Activated CD8-positive, alpha-beta T cell treated with anti-CD3 and anti-CD28 coated beads, Interleukin-2, amount 10 ng/mL, durations not matched to agents 7 days and 5 days (primary cell): ENCODE measurements around the gene CERT1. TPM values are rescaled to one million over a fixed set of nuclear protein-coding genes. Genes with fewer than 3 reads are reported as not detected.
"Not testable (repeated sequence)": the region's sequence is repeated elsewhere in the genome, so short reads cannot be mapped to it uniquely, and the experiment has no call there.

Experiments
- ATAC-seq: fragments of 150-1000 bp; cut with Tn5 transposase; one replicate; pipeline ENCODE4 v1.10.0; 2021; ENCODE audit warnings: moderate library complexity
- CTCF ChIA-PET: fragments of 350-600 bp; sonication (Branson Sonifier 250); formaldehyde crosslinking; loops from one replicate; lab custom pipeline; 2021; ENCODE audit warnings: antibody characterized with exemption; lab: Charles Lee
- POLR2A ChIA-PET: fragments of 350-600 bp; sonication (Branson Sonifier 250); formaldehyde crosslinking; loops from one replicate; lab custom pipeline; 2021; ENCODE audit warnings: antibody characterized with exemption; lab: Charles Lee
- DNase-seq: peaks from one replicate; pipeline ENCODE4 v3.0.0-alpha.2; 2020
- H3K27ac Mint-ChIP-seq: one replicate; pipeline ENCODE4 v1.8.0; 2021; ENCODE audit warnings: mild to moderate bottlenecking, mixed read lengths
- H3K27me3 Mint-ChIP-seq: one replicate; pipeline ENCODE4 v1.8.0; 2021; ENCODE audit warnings: low read depth, mixed read lengths
- H3K36me3 Mint-ChIP-seq: one replicate; pipeline ENCODE4 v1.8.0; 2021; ENCODE audit warnings: low read depth, mixed read lengths
- H3K4me1 Mint-ChIP-seq: one replicate; pipeline ENCODE4 v1.8.0; 2021; ENCODE audit warnings: low read depth, mixed read lengths
- H3K4me3 Mint-ChIP-seq: one replicate; pipeline ENCODE4 v1.8.0; 2021; ENCODE audit warnings: mild to moderate bottlenecking, mixed read lengths
- H3K9me3 Mint-ChIP-seq: one replicate; pipeline ENCODE4 v1.8.0; 2022; ENCODE audit warnings: mixed read lengths; ENCODE audit not compliant: insufficient read depth
- total RNA-seq, 2 experiments: library from RNA; stranded (reverse); gene quantifications; one replicate each; pipeline ENCODE4 v1.2.3, GENCODE V29; 2021

CERT1 gene
- total RNA-seq, 2 experiments from 2014 or later = 31.2 to 36.0 TPM

GRCh38 chr5:75498875-75499274 is 12.6 kb downstream of the CERT1 start:
- ATAC-seq, H3K9me3 Mint-ChIP-seq, DNase-seq, H3K4me3 Mint-ChIP-seq, H3K27me3 Mint-ChIP-seq, POLR2A ChIA-PET, H3K27ac Mint-ChIP-seq, H3K4me1 Mint-ChIP-seq: not testable (repeated sequence)
- peaks cover 58% of the 10 kb centered on the region for H3K36me3 Mint-ChIP-seq
- CTCF ChIA-PET = interaction anchor here (0.8 kb wide), 1 partner anchor 1084 kb away, joined by 3 read pairs; no protein-coding TSS in a partner anchor

GRCh38 chr5:75498208-75498777 is 13.1 kb downstream of the CERT1 start:
- Mint-ChIP-seq H3K27me3 (no peaks in the 10 kb centered on the region), H3K4me1 (peaks cover 2% of the 10 kb centered on the region), H3K36me3 (peaks cover 59% of the 10 kb centered on the region), H3K4me3 (no peak overlapping the region), H3K27ac (no peak overlapping the region), H3K9me3 (peaks cover 9% of the 10 kb centered on the region)
- ChIA-PET POLR2A (no interaction called here), CTCF (interaction anchor here (0.8 kb wide), 1 partner anchor 1084 kb away, joined by 3 read pairs; no protein-coding TSS in a partner anchor)
- no peak for ATAC-seq
- DNase-seq = no peak

- ATAC-seq (no peak), DNase-seq (no peak)
- ChIA-PET CTCF (no interaction called here), POLR2A (no interaction called here)
- no peak overlapping the region for H3K4me3 Mint-ChIP-seq
- peaks cover 66% of the 10 kb centered on the region for H3K36me3 Mint-ChIP-seq
- no peaks in the 10 kb centered on the region for H3K27me3 Mint-ChIP-seq
- H3K9me3 Mint-ChIP-seq = peaks cover 2% of the 10 kb centered on the region
- H3K27ac Mint-ChIP-seq = no peak overlapping the region
- H3K4me1 Mint-ChIP-seq = peaks cover 2% of the 10 kb centered on the region
Measured at GRCh38 chr5:75496026-75496425, 15.4 kb downstream of the CERT1 start.

GRCh38 chr5:75491621-75492020 is 19.8 kb downstream of the CERT1 start:
- ChIA-PET POLR2A (no interaction called here), CTCF (no interaction called here)
- Mint-ChIP-seq H3K27me3 (no peaks in the 10 kb centered on the region), H3K4me1 (peaks cover 2% of the 10 kb centered on the region), H3K4me3 (no peak overlapping the region), H3K36me3 (peaks cover 67% of the 10 kb centered on the region), H3K9me3 (peaks cover 17% of the 10 kb centered on the region), H3K27ac (no peak overlapping the region)
- ATAC-seq (no peak), DNase-seq (no peak)

- POLR2A ChIA-PET, CTCF ChIA-PET: not testable (repeated sequence)
Measured at GRCh38 chr5:75489847-75490246, 21.6 kb downstream of the CERT1 start.

GRCh38 chr5:75484605-75485004 is 26.8 kb downstream of the CERT1 start:
- H3K27me3 Mint-ChIP-seq = no peaks in the 10 kb centered on the region
- peaks cover 64% of the 10 kb centered on the region for H3K36me3 Mint-ChIP-seq
- peaks cover 37% of the 10 kb centered on the region for H3K9me3 Mint-ChIP-seq
- ChIA-PET POLR2A (no interaction called here), CTCF (no interaction called here)
- H3K4me1 Mint-ChIP-seq = no peaks in the 10 kb centered on the region
- ATAC-seq (no peak), DNase-seq (no peak)
- no peak overlapping the region for H3K4me3 Mint-ChIP-seq
- no peak overlapping the region for H3K27ac Mint-ChIP-seq

More at GRCh38 chr5:75489847-75490246, 21.6 kb downstream of the CERT1 start:
- DNase-seq, H3K27me3 Mint-ChIP-seq, ATAC-seq, H3K27ac Mint-ChIP-seq, H3K4me3 Mint-ChIP-seq, H3K4me1 Mint-ChIP-seq: not testable (repeated sequence)
- H3K9me3 Mint-ChIP-seq = peaks cover 27% of the 10 kb centered on the region
- peaks cover 75% of the 10 kb centered on the region for H3K36me3 Mint-ChIP-seq

GRCh38 chr5:75482482-75482881 is 28.9 kb downstream of the CERT1 start:
- POLR2A ChIA-PET = no interaction called here
- CTCF ChIA-PET = interaction anchor here (0.6 to 1.4 kb wide), 2 partner anchors 28 to 791 kb away, joined by 3 read pairs; no protein-coding TSS in a partner anchor
- Mint-ChIP-seq H3K4me1 (no peaks in the 10 kb centered on the region), H3K9me3 (peaks cover 36% of the 10 kb centered on the region), H3K27ac (no peak overlapping the region), H3K36me3 (peaks cover 55% of the 10 kb centered on the region), H3K4me3 (no peak overlapping the region), H3K27me3 (no peaks in the 10 kb centered on the region)
- DNase-seq (no peak), ATAC-seq (no peak)

- H3K4me3 Mint-ChIP-seq = no peak overlapping the region
- peaks cover 25% of the 10 kb centered on the region for H3K9me3 Mint-ChIP-seq
- ATAC-seq (no peak), DNase-seq (no peak)
- no peak overlapping the region for H3K27ac Mint-ChIP-seq
- ChIA-PET POLR2A (no interaction called here), CTCF (no interaction called here)
- no peaks in the 10 kb centered on the region for H3K27me3 Mint-ChIP-seq
- no peaks in the 10 kb centered on the region for H3K4me1 Mint-ChIP-seq
- H3K36me3 Mint-ChIP-seq = peaks cover 42% of the 10 kb centered on the region
Measured at GRCh38 chr5:75481024-75481423, 30.4 kb downstream of the CERT1 start.

GRCh38 chr5:75475364-75475763 is 36.1 kb downstream of the CERT1 start:
- Mint-ChIP-seq H3K27ac (no peak overlapping the region), H3K9me3 (peaks cover 7% of the 10 kb centered on the region), H3K4me1 (no peaks in the 10 kb centered on the region), H3K27me3 (no peaks in the 10 kb centered on the region), H3K36me3 (peaks cover 17% of the 10 kb centered on the region), H3K4me3 (no peak overlapping the region)
- ChIA-PET CTCF (no interaction called here), POLR2A (no interaction called here)
- no peak for ATAC-seq
- no peak for DNase-seq

GRCh38 chr5:75473463-75473862 is 38.0 kb downstream of the CERT1 start:
- ATAC-seq = no peak
- no peak overlapping the region for H3K27ac Mint-ChIP-seq
- no peaks in the 10 kb centered on the region for H3K27me3 Mint-ChIP-seq
- no peak overlapping the region for H3K4me3 Mint-ChIP-seq
- CTCF ChIA-PET = no interaction called here
- POLR2A ChIA-PET = interaction anchor here (0.5 to 0.6 kb wide), 2 partner anchors 103 to 655 kb away, joined by 3 to 6 read pairs; no protein-coding TSS in a partner anchor
- peaks cover 27% of the 10 kb centered on the region for H3K36me3 Mint-ChIP-seq
- H3K4me1 Mint-ChIP-seq = no peaks in the 10 kb centered on the region
- DNase-seq = no peak
- H3K9me3 Mint-ChIP-seq = peaks cover 21% of the 10 kb centered on the region

- H3K4me3 Mint-ChIP-seq = no peak overlapping the region
- POLR2A ChIA-PET = interaction anchor here (0.5 kb wide), 1 partner anchor 656 kb away, joined by 3 read pairs; no protein-coding TSS in a partner anchor
- H3K9me3 Mint-ChIP-seq = peaks cover 24% of the 10 kb centered on the region
- peaks cover 32% of the 10 kb centered on the region for H3K36me3 Mint-ChIP-seq
- no peak for ATAC-seq
- no peaks in the 10 kb centered on the region for H3K27me3 Mint-ChIP-seq
- CTCF ChIA-PET = no interaction called here
- DNase-seq = no peak
- H3K4me1 Mint-ChIP-seq = no peaks in the 10 kb centered on the region
- no peak overlapping the region for H3K27ac Mint-ChIP-seq
Measured at GRCh38 chr5:75472973-75473372, 38.5 kb downstream of the CERT1 start.

- ATAC-seq (no peak), DNase-seq (no peak)
- CTCF ChIA-PET = no interaction called here
- H3K27ac Mint-ChIP-seq = no peak overlapping the region
- H3K9me3 Mint-ChIP-seq = peaks cover 29% of the 10 kb centered on the region
- H3K4me1 Mint-ChIP-seq = peaks cover 7% of the 10 kb centered on the region
- H3K4me3 Mint-ChIP-seq = no peak overlapping the region
- H3K27me3 Mint-ChIP-seq = no peaks in the 10 kb centered on the region
- POLR2A ChIA-PET = no interaction called here
- H3K36me3 Mint-ChIP-seq = peaks cover 37% of the 10 kb centered on the region
Measured at GRCh38 chr5:75471193-75471592, 40.2 kb downstream of the CERT1 start.
